Activated CD8-positive, alpha-beta memory T cell treated with anti-CD3 and anti-CD28 coated beads, Interleukin-2, amount 50 U/mL, for 24 hours (primary cell): ENCODE data around the gene RPF1.
A peak's percentile ranks its signal among the peaks of the same experiment; 100 is the strongest.
"Not testable (repeated sequence)": the region's sequence is repeated elsewhere in the genome, so short reads cannot be mapped to it uniquely, and the experiment has no call there.

Experiments
- DNase-seq: peaks from one replicate; pipeline ENCODE4 v3.0.0-alpha.2; 2020; ENCODE audit errors: extremely low read depth

Gene RPF1

DNA sequence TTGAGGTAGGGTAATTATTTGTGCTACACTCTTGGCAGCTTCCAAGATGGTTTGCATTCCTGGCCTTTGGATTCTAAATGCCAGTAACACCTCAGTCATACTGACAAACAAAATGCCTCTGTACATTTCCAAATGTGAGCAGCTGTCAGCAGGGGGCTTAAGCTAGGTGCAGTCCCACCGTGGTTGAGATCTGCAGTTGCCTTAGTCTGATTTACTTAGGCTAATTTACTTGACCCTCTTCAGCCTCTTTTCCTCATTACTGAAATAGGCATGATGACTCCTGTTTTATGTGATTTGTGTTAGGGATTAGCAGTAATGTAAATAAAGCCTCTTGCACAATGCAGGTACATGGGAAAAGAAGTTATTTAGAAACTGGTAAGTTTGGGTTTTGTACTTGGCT, 13.7 kb downstream of the RPF1 start:
- DNase-seq, result no peak

DNA sequence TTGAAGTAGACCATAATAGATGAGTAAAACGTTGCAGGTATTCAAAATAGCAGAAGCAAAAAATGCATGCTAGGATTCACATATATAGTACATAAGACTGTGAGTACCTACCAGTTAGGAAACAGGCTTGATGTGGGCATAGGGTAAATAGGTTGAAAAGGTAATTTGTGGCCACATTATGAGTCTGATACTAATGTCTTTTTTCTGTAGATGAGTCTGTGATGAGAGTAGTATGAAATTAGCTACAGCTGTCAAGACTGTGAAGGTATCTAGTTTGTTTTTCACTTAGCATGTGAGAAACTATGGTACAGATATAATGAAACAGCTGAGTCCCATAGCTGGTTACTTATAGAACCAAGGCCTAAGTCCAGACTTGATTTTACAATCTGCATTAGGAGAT, 14.7 kb downstream of the RPF1 start:
- no peak for DNase-seq

- DNase-seq, result no peak
Measured at GRCh38 chr1:84496498-84496897, 17.4 kb downstream of the RPF1 start.

GRCh38 chr1:84497631-84498275, 18.7 kb downstream of the RPF1 start:
- DNase-seq, result no peak

DNA sequence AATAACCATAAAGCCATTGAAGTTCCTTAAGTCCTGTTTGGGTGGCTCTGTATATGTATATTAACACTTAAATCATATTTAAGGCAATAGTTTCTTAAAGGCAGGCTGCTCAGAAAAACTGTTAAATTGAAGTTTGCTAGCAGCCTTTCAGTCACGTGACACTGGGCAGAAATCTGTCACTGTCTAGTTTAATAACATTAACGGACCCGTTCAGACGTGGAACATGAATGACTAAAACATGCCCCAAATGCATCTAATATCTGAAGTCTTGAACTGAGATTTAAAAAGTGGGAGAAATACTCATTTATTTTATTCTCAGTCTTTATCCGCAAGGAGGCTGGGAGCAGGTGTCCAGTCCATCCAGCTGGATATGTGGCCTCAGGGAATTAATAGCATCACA, 23.9 kb downstream of the RPF1 start:
- no peak for DNase-seq

- no peak for DNase-seq
Measured at GRCh38 chr1:84504580-84505492, 25.8 kb downstream of the RPF1 start.

- peak; percentile 10 for DNase-seq
Measured at GRCh38 chr1:84505493-84506001, 26.5 kb downstream of the RPF1 start.

DNA sequence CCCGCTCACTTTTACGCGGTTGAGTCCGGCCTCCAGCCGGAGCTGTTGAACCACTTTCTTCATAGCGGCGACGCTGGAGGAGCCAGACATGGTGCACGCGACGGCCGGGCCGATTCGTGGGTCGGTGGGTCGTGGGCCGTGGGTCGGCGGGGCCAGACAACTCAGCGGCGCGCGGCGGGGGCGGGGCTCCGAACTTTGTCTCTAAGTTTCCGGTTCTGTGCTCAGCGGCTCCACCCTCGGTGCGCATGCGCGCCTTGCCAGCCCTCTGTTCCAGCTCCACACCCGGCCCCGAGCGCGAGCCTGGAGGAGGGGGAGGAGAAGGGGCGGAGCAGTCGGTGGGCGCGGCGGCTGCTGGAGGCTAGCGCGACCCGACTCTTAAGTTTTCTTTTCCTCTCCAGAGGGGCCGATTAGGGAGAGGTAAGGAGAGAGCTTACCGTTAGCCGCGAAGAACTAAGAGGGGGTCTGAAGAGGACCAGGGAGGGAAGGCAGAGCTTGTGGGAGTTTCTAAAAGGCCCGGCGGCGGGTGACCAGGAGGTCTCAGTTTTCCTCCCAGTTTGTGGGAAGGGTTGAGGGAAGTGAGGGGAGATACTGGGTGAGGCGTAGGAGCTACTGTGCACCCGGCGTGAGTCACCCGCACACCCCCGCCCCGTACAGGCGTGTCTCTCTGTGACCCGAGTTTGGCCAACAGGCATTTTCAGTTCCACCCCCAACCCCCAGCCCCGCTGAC, 27.1 kb downstream of the RPF1 start, which contains the start of the genes GNG5 and SPATA1:
GNG5 (minus strand) TSS at position 580 of the 727 bp plus-strand sequence; CDS start at position 90, 490 bp downstream.
SPATA1 (plus strand) TSS at position 385 of the 727 bp plus-strand sequence. CDS start 9,974 bp downstream, outside the sequence.
- DNase-seq, result peak; percentile 95

GRCh38 chr1:84506729-84507453, 27.8 kb downstream of the RPF1 start:
- no peak for DNase-seq

DNA sequence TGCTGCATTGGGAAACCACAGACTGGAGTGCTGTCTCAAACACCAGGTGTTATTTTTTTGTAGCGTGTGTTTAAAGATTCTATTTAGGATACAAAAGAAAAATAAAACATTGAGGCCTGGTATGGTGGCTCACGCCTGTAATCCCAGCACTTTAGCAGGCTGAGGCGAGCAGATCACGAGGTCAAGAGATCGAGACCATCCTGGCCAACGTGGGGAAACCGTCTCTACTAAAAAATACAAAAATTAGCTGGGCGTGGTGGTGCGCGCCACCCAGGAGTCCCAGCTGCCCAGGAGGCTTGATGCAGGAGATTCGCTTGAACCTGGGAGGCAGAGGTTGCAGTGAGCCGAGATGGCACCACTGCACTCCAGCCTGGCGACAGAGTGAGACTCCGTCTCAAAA, 28.8 kb downstream of the RPF1 start:
- not testable (repeated sequence) for DNase-seq

GRCh38 chr1:84508510-84508909, 29.4 kb downstream of the RPF1 start:
- DNase-seq, result no peak

DNA sequence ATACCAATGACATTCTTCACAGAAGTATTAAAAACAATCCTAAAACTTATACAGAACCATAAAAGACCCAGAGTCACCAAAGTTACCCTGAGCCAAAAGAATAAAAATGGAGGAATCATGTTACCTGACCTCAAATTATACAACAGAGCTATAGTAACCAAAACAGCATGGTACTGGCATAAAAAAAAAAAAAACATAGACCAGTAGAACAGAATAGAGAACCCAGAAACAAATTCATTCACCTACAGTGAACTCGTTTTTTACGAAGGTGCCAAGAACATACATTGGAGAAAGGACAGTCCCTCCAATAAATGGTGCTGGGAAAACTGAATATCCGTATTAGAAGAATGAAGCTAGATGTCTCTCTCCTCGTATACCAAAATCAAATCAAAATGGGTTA, 30.0 kb downstream of the RPF1 start:
- DNase-seq, result no peak

DNA sequence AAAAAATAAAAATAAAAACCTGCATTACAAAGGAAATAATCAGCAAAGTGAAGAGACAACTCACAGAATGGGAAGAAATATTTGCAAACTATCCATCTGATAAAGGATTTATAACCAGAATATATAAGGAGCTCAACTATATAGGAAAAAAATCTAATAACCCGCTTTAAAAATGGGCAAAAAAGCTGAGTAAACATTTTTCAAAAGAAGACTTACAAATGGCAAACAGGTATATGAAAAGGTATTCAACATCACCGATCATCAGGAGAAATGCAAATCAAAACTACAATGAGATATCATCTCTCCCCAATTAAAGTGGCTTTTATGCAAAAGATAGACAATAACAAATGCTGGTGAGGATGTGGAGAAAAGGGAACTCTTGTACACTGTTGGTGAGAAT, 31.1 kb downstream of the RPF1 start:
- no peak for DNase-seq

GRCh38 chr1:84510668-84511067, 31.6 kb downstream of the RPF1 start:
- DNase-seq, result no peak

DNA sequence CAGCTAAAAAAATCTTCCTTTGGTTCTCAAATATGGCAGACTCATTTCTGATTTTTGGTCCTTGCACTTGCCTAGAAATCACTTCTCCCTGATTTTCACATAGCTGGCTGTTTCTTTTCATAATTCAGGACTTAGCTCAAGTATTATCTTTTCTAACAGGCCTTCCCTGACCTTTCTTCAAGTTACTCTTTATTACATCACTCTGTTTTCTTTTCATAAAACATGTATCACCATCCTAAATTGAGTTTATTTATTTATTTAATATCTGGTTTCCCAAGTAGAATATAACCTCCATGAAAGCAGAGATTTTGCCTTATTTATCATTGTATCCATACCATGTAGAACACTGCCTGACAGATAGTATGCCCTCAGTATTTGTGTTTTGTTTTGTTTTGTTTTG, 45.5 kb downstream of the RPF1 start:
- DNase-seq, result no peak

DNA sequence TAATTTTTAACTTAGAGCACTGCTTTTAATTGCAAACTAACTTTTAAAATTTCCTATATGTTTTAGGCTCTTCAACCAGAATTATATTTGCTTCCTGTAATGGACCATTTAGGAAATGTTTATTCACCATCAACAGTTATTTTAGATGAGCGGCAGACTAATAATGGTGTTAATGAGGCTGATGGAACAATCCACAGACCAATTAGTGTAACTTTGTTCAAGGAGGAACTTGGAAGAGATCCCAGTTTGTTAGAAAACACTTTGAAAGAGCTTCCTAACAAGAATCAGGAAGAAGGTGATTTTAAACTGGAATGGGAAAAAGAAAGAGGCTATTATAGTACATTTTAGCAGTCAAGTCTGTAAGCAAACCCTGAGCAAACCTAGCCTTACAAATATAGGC, 46.7 kb downstream of the RPF1 start:
- no peak for DNase-seq

DNA sequence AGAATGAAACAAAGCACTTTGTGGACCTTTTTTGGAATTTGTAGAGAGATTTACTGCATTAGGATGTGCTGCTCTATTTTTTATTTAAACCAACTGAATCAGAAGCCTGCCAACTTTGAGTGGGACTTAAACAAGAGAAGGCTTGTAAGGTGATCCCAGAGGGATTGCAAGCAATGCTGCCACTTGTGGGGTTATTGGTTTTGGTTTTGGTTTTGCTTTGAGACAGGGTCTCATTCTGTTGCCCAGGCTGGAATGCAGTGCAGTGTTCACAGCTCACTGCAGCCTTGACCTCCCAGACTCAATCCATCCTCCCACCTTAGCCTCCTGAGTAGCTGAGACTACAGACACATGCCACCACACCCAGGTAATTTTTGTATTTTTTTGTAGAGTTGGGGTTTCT, 59.5 kb downstream of the RPF1 start:
- no peak for DNase-seq

GRCh38 chr1:84539972-84540371, 60.9 kb downstream of the RPF1 start:
- DNase-seq, result no peak

GRCh38 chr1:84540759-84541158, 61.7 kb downstream of the RPF1 start:
- no peak for DNase-seq

DNA sequence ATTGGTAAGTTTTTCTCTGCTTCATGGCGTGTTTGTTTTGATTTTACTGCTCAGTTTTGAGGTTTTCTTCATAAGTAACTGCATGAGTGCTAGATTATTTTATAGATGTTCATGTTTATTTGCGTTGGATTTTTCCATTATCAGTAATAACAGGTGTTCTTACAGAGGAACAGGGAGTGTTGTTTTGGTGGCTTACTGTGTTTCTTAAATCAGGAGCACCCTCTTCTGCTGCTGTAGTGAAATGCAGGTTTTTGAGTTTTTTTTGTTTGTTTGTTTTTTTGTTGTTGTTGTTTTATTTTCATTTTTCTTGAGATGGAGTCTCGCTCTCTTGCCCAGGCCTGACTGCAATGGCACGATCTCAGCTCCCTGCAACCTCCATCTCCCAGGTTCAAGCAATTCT, 62.6 kb downstream of the RPF1 start:
- DNase-seq, result no peak
